Endothelial cell of umbilical vein (primary cell): ENCODE measurements around the gene ZDHHC20. TPM values are rescaled to one million over a fixed set of nuclear protein-coding genes. Genes with fewer than 3 reads are reported as not detected.

Source experiments
- BruUV-seq: library from RNA; stranded (reverse); fragments of 400-500 nt; replicated peaks from 2 replicates; lab custom pipeline; 2021; lab: Mats Ljungman, UMichigan
- CTCF ChIA-PET: fragments of 300-600, 350-600 bp; sonication (Branson Sonifier 250); formaldehyde crosslinking; loops from one replicate; lab custom pipeline; 2021; ENCODE audit warnings: antibody characterized with exemption, inconsistent platforms; lab: Charles Lee
- POLR2A ChIA-PET: fragments of 300-600, 350-600 bp; sonication (Branson Sonifier 250); formaldehyde crosslinking; loops from one replicate; lab custom pipeline; 2021; ENCODE audit warnings: antibody characterized with exemption, inconsistent platforms; lab: Charles Lee
- DNase-seq: peaks from one replicate; pipeline ENCODE4 v3.0.0-alpha.2; 2011; ENCODE audit warnings: low read depth, low spot score
- FAIRE-seq: peaks from 2 replicates; lab custom pipeline; 2011; peaks lifted over from hg19 to GRCh38; lab: Jason Lieb, UNC
- H2AFZ ChIP-seq: 2 replicates; pipeline ENCODE4 v1.6.0; 2012; ENCODE audit warnings: low read depth, low read length, control low read depth, inconsistent platforms
- H3K27ac ChIP-seq: 2 replicates; pipeline ENCODE4 v1.5.1; 2011; ENCODE audit warnings: low read depth, mild to moderate bottlenecking, control low read depth, low read length, moderate library complexity; ENCODE audit not compliant: insufficient read depth
- H3K27me3 ChIP-seq, 2 experiments: 2 replicates each; pipeline versions ENCODE4 v1.6.0 to v1.6.1; 2011; ENCODE audit warnings: low read length in 2 of 2, mixed read lengths in 1 of 2; ENCODE audit not compliant: control insufficient read depth in 2 of 2, insufficient read depth in 2 of 2
- H3K36me3 ChIP-seq, 2 experiments: 2 replicates in 1 of 2; 3 replicates in 1 of 2; pipeline ENCODE4 v1.5.1; 2011; ENCODE audit warnings: low read length in 2 of 2, mild to moderate bottlenecking in 1 of 2, moderate library complexity in 1 of 2; ENCODE audit not compliant: control insufficient read depth in 2 of 2, insufficient read depth in 2 of 2; ENCODE audit errors: extremely low read depth in 1 of 2
- H3K4me1 ChIP-seq: 3 replicates; pipeline ENCODE4 v1.5.1; 2011; ENCODE audit warnings: mild to moderate bottlenecking, low read length; ENCODE audit not compliant: control insufficient read depth, insufficient read depth; ENCODE audit errors: extremely low read depth
- H3K4me2 ChIP-seq: 2 replicates; pipeline ENCODE4 v1.6.1; 2011; ENCODE audit warnings: low read length, control low read depth, mixed read lengths; ENCODE audit not compliant: insufficient read depth
- H3K4me3 ChIP-seq, 3 experiments: fragments of 200-600 bp in 1 of 3; sonication (generic), shearing (Covaris generic) in 1 of 3; replicated peaks in 1 of 3; 2 replicates each; pipeline ENCODE4 v1.5.1; 2011 to 2016; ENCODE audit warnings: control low read depth in 3 of 3, low read length in 3 of 3, mild to moderate bottlenecking in 2 of 3, inconsistent platforms in 1 of 3, low read depth in 1 of 3, moderate library complexity in 1 of 3; ENCODE audit not compliant: insufficient read depth in 1 of 3
- H3K79me2 ChIP-seq: 2 replicates; pipeline ENCODE4 v1.6.0; 2012; ENCODE audit warnings: low read length, inconsistent platforms; ENCODE audit not compliant: control insufficient read depth, insufficient read depth
- H3K9ac ChIP-seq: replicated peaks from 2 replicates; pipeline ENCODE3; 2011; ENCODE audit warnings: low read length, control low read depth; ENCODE audit not compliant: insufficient read depth; ENCODE audit errors: extremely low read depth
- H3K9me1 ChIP-seq: replicated peaks from 3 replicates; pipeline ENCODE4 v1.6.0; 2011; ENCODE audit warnings: mild to moderate bottlenecking, low read length; ENCODE audit not compliant: control insufficient read depth, insufficient read depth; ENCODE audit errors: extremely low read depth
- H3K9me3 ChIP-seq: replicated peaks from 2 replicates; pipeline ENCODE4 v1.5.1; 2012; ENCODE audit warnings: low read length, inconsistent platforms; ENCODE audit not compliant: control insufficient read depth, insufficient read depth
- H4K20me1 ChIP-seq: replicated peaks from 2 replicates; pipeline ENCODE3; 2011; ENCODE audit warnings: mild to moderate bottlenecking, low read length; ENCODE audit not compliant: control insufficient read depth, insufficient read depth; ENCODE audit errors: extremely low read depth
- CTCF ChIP-seq, 2 donors: IDR thresholded peaks; 1 replicate in 1 of 2; 2 replicates in 1 of 2; pipeline ENCODE4 v1.5.1; 2011; ENCODE audit warnings: low read length in 2 of 2, mild to moderate bottlenecking in 2 of 2, moderate library complexity in 2 of 2, control low read depth in 1 of 2, inconsistent platforms in 1 of 2, low read depth in 1 of 2; ENCODE audit not compliant: insufficient read depth in 1 of 2; ENCODE audit errors: extremely low read depth in 1 of 2
- EZH2 ChIP-seq: IDR thresholded peaks from 2 replicates; pipeline ENCODE4 v1.6.1; 2012; ENCODE audit warnings: borderline replicate concordance, low read depth, mild to moderate bottlenecking, moderate library complexity, low read length, inconsistent platforms; ENCODE audit not compliant: severe bottlenecking
- FOS ChIP-seq: IDR thresholded peaks from 2 replicates; pipeline ENCODE4 v1.6.1; 2011; ENCODE audit warnings: mild to moderate bottlenecking, low read length, moderate library complexity, borderline replicate concordance; ENCODE audit not compliant: insufficient read depth
- GATA2 ChIP-seq: IDR thresholded peaks from 2 replicates; pipeline ENCODE4 v1.7.0; 2011; ENCODE audit warnings: low read depth, mild to moderate bottlenecking, moderate library complexity, mixed read lengths, low read length; ENCODE audit not compliant: insufficient read length, insufficient read depth
- JUN ChIP-seq: IDR thresholded peaks from 2 replicates; pipeline ENCODE4 v1.6.1; 2011; ENCODE audit warnings: borderline replicate concordance, low read depth; ENCODE audit not compliant: insufficient read length, insufficient read depth
- MAX ChIP-seq: IDR thresholded peaks from 2 replicates; pipeline ENCODE4 v1.6.1; 2011; ENCODE audit not compliant: insufficient read depth, insufficient read length
- MYC ChIP-seq: IDR thresholded peaks from one replicate; pipeline ENCODE4 v1.6.1; 2011; ENCODE audit warnings: mild to moderate bottlenecking, low read depth, low read length
- POLR2A ChIP-seq: IDR thresholded peaks from 2 replicates; pipeline ENCODE4 v1.6.1; 2012; ENCODE audit warnings: low read depth, mild to moderate bottlenecking, control low read depth, low read length
- POLR2AphosphoS5 ChIP-seq: IDR thresholded peaks from 2 replicates; pipeline ENCODE4 v1.6.1; 2012; ENCODE audit warnings: low read depth, mild to moderate bottlenecking, control low read depth, low read length, moderate library complexity; ENCODE audit not compliant: insufficient read depth
- dilution Hi-C: fragments of 300-500 bp; cut with MboI; formaldehyde crosslinking; loops from one replicate; pipeline ENCODE4 v1.15.0; 2019; ENCODE audit warnings: low sequenced_read_pairs; ENCODE audit not compliant: extremely low pct_ligation_motif_present
- intact Hi-C: fragments of 100-400 bp; cut with micrococcal nuclease; formaldehyde crosslinking; loops from one replicate; pipeline ENCODE4 v1.10.0; 2022
- polyA plus RNA-seq, 4 experiments: library from polyadenylated mRNA; depleted of rRNA in 3 of 4; stranded (reverse) in 3 of 4; unstranded in 1 of 4; fragments of >200 nt; gene quantifications; 2 replicates each; pipeline versions ENCODE4 v1.2.1 to v1.2.3, GENCODE V29; 2011 to 2012; ENCODE audit warnings: missing spikeins in 1 of 4
- total RNA-seq: library from RNA; stranded (reverse); gene quantifications from 2 replicates; pipeline ENCODE4 v1.2.3, GENCODE V29; 2021

The ZDHHC20 gene
- total and polyA plus RNA-seq, 2 donors (not counting 3 experiments of a cell fraction or from before 2014, with no cell fraction given): 22.1 to 59.4 TPM

- CTCF ChIA-PET: interaction anchor here (1.1 kb wide), 1 partner anchor 177 kb away, joined by 3 read pairs; no protein-coding TSS in a partner anchor
- TF ChIP-seq POLR2AphosphoS5: no peak
- TF ChIP-seq CTCF (IDR thresholded peaks at IDR 0.05; ENCODE audit: extremely low read depth in 1 of 2, insufficient read depth in 1 of 2, low read depth in 1 of 2, low read length in 2 of 2): no peak
- no peak for TF ChIP-seq GATA2
- no peak for TF ChIP-seq FOS
- TF ChIP-seq MAX: no peak
- no peak for TF ChIP-seq EZH2
- no peak for TF ChIP-seq MYC
- no peak for TF ChIP-seq JUN
- TF ChIP-seq POLR2A: no peak
- Histone ChIP-seq H3K36me3 (no peaks in the 10 kb centered on the region), H3K9me1 (no peaks in the 10 kb centered on the region), H3K4me3 (no peak overlapping the region), H3K27ac (no peak overlapping the region), H3K9me3 (no peaks in the 10 kb centered on the region), H3K27me3 (no peaks in the 10 kb centered on the region), H4K20me1 (no peaks in the 10 kb centered on the region), H3K4me1 (peaks cover 2% of the 10 kb centered on the region), H3K4me2 (no peak overlapping the region), H2AFZ (no peak overlapping the region), H3K79me2 (no peaks in the 10 kb centered on the region), H3K9ac (no peak overlapping the region)
- dilution Hi-C loops (no loop called here), intact Hi-C loops (loop anchor here (5.0 to 10.0 kb wide), 3 partner anchors 438 to 1320 kb away; no protein-coding TSS in a partner anchor)
- POLR2A ChIA-PET: no interaction called here
- no TSS peak for BruUV-seq
- DNase-seq (no peak), FAIRE-seq (no peak)
Observed at GRCh38 chr13:21475115-21475514, 16.0 kb upstream of the ZDHHC20 start.
